Smooth muscle cell (in vitro differentiated cells): ENCODE measurements around the gene ZDHHC6. TPM values are rescaled to one million over a fixed set of nuclear protein-coding genes. Genes with fewer than 3 reads are reported as not detected.
"Not testable (repeated sequence)": the region's sequence is repeated elsewhere in the genome, so short reads cannot be mapped to it uniquely, and the experiment has no call there.

Source experiments
- DNase-seq: peaks from one replicate; lab custom pipeline; 2025; ENCODE audit not compliant: unreplicated experiment; lab: John Stamatoyannopoulos, UW
- H2AFZ ChIP-seq: fragments of 200-600 bp; sonication (generic); 2 replicates; pipeline ENCODE4 v1.6.0; 2016; ENCODE audit warnings: antibody characterized with exemption, low read depth, mild to moderate bottlenecking
- H3F3A ChIP-seq: fragments of 200-600 bp; sonication (generic); 2 replicates; pipeline ENCODE4 v1.6.0; 2017; ENCODE audit warnings: antibody characterized with exemption, low read depth
- H3K27ac ChIP-seq: fragments of 200-600 bp; sonication (generic); 2 replicates; pipeline ENCODE4 v1.5.1; 2016; ENCODE audit warnings: low read depth, mild to moderate bottlenecking
- H3K27me3 ChIP-seq: fragments of 200-600 bp; sonication (generic); 2 replicates; pipeline ENCODE4 v1.6.1; 2016; ENCODE audit warnings: low read depth, mild to moderate bottlenecking
- H3K36me3 ChIP-seq: fragments of 200-600 bp; sonication (generic); 2 replicates; pipeline ENCODE4 v1.5.1; 2016; ENCODE audit warnings: low read depth
- H3K4me1 ChIP-seq: fragments of 200-600 bp; sonication (generic); 2 replicates; pipeline ENCODE4 v1.5.1; 2016; ENCODE audit warnings: low read depth
- H3K4me2 ChIP-seq: fragments of 200-600 bp; sonication (generic); 2 replicates; pipeline ENCODE4 v1.6.0; 2016; ENCODE audit warnings: mild to moderate bottlenecking
- H3K4me3 ChIP-seq: fragments of 200-600 bp; sonication (generic); 2 replicates; pipeline ENCODE4 v1.5.1; 2016; ENCODE audit warnings: mild to moderate bottlenecking
- H3K79me2 ChIP-seq: fragments of 200-600 bp; sonication (generic); 2 replicates; pipeline ENCODE4 v1.6.0; 2016; ENCODE audit warnings: low read depth, mild to moderate bottlenecking
- H3K9ac ChIP-seq: fragments of 200-600 bp; sonication (generic); 2 replicates; pipeline ENCODE4 v1.6.0; 2016; ENCODE audit warnings: low read depth
- H3K9me3 ChIP-seq: fragments of 200-600 bp; sonication (generic); replicated peaks from 2 replicates; pipeline ENCODE4 v1.5.1; 2016; ENCODE audit warnings: low read depth
- H4K20me1 ChIP-seq: fragments of 200-600 bp; sonication (generic); 2 replicates; pipeline ENCODE4 v1.6.0; 2016; ENCODE audit warnings: low read depth
- WGBS: methylation state at CpG from one replicate; pipeline ENCODE4 v1.1.7; 2016; ENCODE audit warnings: low lambda C conversion rate; 5-methylcytosine and 5-hydroxymethylcytosine counted together
- polyA plus RNA-seq: library from polyadenylated mRNA; unstranded; fragments of >200 nt; fragmentation: Nextera tagmentation; extraction: Ambion mirVana; gene quantifications from 2 replicates; pipeline ENCODE4 v1.2.1, GENCODE V29; 2016
- total RNA-seq: library from RNA; depleted of rRNA; stranded (reverse); fragments of >200 nt; gene quantifications from 2 replicates; pipeline ENCODE4 v1.2.3, GENCODE V29; 2014
- TF ChIP-seq, protein P1 (sequence below): fragments of 200-600 bp; sonication (generic); IDR thresholded peaks from 2 replicates; pipeline ENCODE4 v1.5.1; 2017; ENCODE audit warnings: borderline replicate concordance, mild to moderate bottlenecking, antibody characterized with exemption; ENCODE audit not compliant: insufficient read depth, poor library complexity, severe bottlenecking

The ZDHHC6 gene
- total and polyA plus RNA-seq, 2 experiments from 2014 or later = 19.2 to 19.7 TPM

DNA sequence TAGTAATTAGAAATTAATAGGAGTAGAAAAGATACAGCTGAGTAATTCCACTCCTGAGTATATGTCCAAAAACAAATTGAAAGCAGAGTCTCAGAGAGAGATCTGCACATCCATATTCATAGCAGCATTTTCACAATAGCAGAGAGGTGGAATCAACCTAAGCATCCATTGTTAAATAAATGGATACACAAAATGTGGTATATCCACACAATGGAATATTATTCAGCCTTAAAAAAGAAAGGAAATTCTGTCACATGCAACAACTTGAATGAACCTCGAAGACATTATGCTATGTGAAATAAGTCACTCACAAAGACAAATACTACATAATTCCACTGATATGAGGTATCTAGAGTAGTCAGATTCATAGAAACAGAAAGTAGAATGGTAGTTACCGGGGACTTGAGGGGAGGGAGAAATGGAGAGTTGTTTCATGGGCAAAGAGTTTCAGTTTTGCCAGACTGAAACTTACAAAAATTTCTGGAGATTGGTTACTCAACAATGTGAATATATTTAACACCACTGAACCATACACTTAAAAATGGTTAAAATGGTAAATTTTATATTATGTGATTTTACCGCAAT, 18.7 kb upstream of the ZDHHC6 start:
- H3K9me3 ChIP-seq = no peaks in the 10 kb centered on the region
- no peak overlapping the region for H3K9ac ChIP-seq
- H3K4me3 ChIP-seq = no peak overlapping the region
- no peaks in the 10 kb centered on the region for H3K27me3 ChIP-seq
- 95% methylated on average over 3 of the region's 3 CpGs for WGBS
- no peak overlapping the region for H3K4me2 ChIP-seq
- H3F3A ChIP-seq = no peaks in the 10 kb centered on the region
- H3K27ac ChIP-seq = no peak overlapping the region
- H2AFZ ChIP-seq = no peak overlapping the region
- H3K79me2 ChIP-seq = no peaks in the 10 kb centered on the region
- peaks cover 25% of the 10 kb centered on the region for H4K20me1 ChIP-seq
- H3K4me1 ChIP-seq = no peaks in the 10 kb centered on the region
- TF ChIP-seq, protein P1, sequence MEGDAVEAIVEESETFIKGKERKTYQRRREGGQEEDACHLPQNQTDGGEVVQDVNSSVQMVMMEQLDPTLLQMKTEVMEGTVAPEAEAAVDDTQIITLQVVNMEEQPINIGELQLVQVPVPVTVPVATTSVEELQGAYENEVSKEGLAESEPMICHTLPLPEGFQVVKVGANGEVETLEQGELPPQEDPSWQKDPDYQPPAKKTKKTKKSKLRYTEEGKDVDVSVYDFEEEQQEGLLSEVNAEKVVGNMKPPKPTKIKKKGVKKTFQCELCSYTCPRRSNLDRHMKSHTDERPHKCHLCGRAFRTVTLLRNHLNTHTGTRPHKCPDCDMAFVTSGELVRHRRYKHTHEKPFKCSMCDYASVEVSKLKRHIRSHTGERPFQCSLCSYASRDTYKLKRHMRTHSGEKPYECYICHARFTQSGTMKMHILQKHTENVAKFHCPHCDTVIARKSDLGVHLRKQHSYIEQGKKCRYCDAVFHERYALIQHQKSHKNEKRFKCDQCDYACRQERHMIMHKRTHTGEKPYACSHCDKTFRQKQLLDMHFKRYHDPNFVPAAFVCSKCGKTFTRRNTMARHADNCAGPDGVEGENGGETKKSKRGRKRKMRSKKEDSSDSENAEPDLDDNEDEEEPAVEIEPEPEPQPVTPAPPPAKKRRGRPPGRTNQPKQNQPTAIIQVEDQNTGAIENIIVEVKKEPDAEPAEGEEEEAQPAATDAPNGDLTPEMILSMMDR = no peak
- no peak for DNase-seq
- H3K36me3 ChIP-seq = peaks cover 12% of the 10 kb centered on the region

DNA sequence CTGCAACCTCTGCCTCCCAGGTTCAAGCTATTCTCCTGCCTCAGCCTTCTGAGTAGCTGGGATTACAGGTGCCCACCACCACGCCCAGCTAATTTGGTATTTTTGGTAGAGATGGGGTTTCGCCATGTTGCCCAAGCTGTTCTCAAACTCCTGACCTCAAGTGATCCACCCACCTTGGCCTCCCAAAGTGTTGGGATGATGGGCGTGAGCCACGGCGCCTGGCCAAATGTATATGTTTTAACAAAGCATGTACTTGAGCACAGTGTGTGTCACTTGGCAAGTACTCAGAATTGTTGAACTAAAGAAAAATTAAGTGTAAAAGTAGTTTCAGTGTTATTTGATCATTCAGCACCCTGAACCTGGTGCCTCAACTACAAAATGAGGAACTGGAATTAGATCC, 17.4 kb upstream of the ZDHHC6 start:
- peaks cover 26% of the 10 kb centered on the region for H4K20me1 ChIP-seq
- not testable (repeated sequence) for H3K4me2 ChIP-seq, H3K27me3 ChIP-seq, H3K9me3 ChIP-seq, H2AFZ ChIP-seq, H3K4me1 ChIP-seq, H3K27ac ChIP-seq, H3K9ac ChIP-seq, H3K79me2 ChIP-seq, H3F3A ChIP-seq, H3K4me3 ChIP-seq, DNase-seq
- WGBS = 100% methylated on average over 5 of the region's 5 CpGs
- peaks cover 12% of the 10 kb centered on the region for H3K36me3 ChIP-seq

DNA sequence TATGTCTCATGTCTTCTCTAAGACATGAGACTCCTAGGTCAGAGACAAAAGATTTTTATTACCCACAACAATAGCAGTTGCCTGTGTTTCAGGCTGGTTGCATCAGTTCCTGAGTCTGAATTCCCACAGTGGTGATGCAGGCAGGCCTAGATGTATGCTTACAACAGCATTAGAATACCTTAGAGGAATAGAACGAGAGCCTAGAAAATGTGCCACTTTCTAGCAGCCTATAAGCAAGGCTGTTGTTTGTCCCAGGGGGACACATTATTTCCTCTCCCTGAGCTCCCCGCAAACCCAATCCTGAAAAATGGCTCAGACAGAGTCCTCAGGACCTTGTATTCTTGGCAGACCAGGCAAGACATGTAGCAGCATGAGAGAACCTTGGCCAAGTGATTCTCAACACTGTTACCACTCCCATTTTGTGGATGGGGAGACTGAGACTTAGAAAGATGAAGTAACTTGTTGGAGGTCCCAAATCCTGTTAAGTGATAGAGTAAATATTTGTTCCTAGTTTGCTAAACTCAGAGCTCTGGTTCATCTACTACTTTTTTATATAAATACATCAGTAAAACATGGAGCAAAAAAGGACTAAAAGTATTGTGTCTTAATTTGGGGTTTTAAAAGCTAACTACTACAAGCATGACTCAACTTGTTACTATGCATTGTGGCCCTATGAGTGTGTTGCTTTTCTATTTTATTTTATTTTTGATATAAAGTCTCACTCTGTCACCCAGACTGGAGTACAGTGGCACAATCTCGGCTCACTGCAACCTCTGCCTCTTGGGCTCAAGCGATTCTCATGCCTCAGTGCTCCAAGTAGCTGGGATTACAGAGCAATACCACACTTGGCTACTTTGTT, 14.5 kb upstream of the ZDHHC6 start:
- H3K4me1 ChIP-seq = no peaks in the 10 kb centered on the region
- no peak overlapping the region for H2AFZ ChIP-seq
- TF ChIP-seq, protein P1 = no peak
- H3K27ac ChIP-seq = peak overlapping the region; percentile 72
- no peak overlapping the region for H3K4me2 ChIP-seq
- no peaks in the 10 kb centered on the region for H3F3A ChIP-seq
- H3K4me3 ChIP-seq = no peak overlapping the region
- H3K79me2 ChIP-seq = no peaks in the 10 kb centered on the region
- no peaks in the 10 kb centered on the region for H3K27me3 ChIP-seq
- peaks cover 12% of the 10 kb centered on the region for H3K36me3 ChIP-seq
- peak overlapping the region; percentile 56 for H3K9ac ChIP-seq
- DNase-seq = no peak
- H3K9me3 ChIP-seq = no peaks in the 10 kb centered on the region
- H4K20me1 ChIP-seq = peaks cover 18% of the 10 kb centered on the region
- 93% methylated on average over 4 of the region's 4 CpGs for WGBS

DNA sequence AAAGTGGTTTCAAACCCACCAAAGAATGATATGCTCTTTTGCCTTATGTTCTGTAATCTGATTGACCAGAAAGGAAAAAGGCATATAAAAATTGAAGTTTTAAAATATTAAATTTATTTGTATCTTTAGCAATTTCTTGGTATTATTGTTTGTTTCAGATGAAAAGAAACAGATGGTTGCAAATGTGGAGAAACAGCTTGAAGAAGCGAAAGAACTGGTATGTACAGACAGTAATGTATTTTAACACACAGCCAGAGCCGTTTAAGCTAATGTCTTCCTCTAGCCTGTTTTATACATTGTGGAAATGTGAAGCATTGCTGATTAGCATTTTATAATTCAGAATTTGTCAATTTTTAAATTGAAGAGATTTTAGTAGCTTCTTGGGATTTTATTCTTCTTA, 13.7 kb upstream of the ZDHHC6 start:
- Histone ChIP-seq H3K4me1 (no peaks in the 10 kb centered on the region), H3K4me3 (no peak overlapping the region), H3F3A (no peaks in the 10 kb centered on the region), H3K9me3 (no peaks in the 10 kb centered on the region), H2AFZ (no peak overlapping the region), H3K9ac (no peak overlapping the region), H3K4me2 (no peak overlapping the region), H4K20me1 (peaks cover 22% of the 10 kb centered on the region), H3K79me2 (no peaks in the 10 kb centered on the region), H3K36me3 (peaks cover 7% of the 10 kb centered on the region), H3K27me3 (no peaks in the 10 kb centered on the region), H3K27ac (peak overlapping the region; percentile 72)
- DNase-seq = no peak
- TF ChIP-seq, protein P1 = no peak
- WGBS = 92% methylated on average over 2 of the region's 2 CpGs
